ENCODE results near the gene SERGEF.

SERGEF gene

GRCh38 chr11:17750013-17750800 is 262.6 kb downstream of the SERGEF start:
- H3K79me2 ChIP-seq (ENCODE audit: low read length) = no peaks in the 10 kb centered on the region
- no peak overlapping the region for H3K9ac ChIP-seq (ENCODE audit: low read length)
- H3K27ac ChIP-seq (ENCODE audit: low read length) = no peak overlapping the region
- H3K4me1 ChIP-seq (ENCODE audit: low read length) = no peaks in the 10 kb centered on the region
- no peak overlapping the region for H3K4me3 ChIP-seq (ENCODE audit: low read length)
- peaks cover 65% of the 10 kb centered on the region for H3K27me3 ChIP-seq (replicated peaks; ENCODE audit: insufficient read depth, low read length)
- H4K20me1 ChIP-seq (ENCODE audit: insufficient read depth, low read length) = no peaks in the 10 kb centered on the region
- DNase-seq = no peak
- no peaks in the 10 kb centered on the region for H3K9me2 ChIP-seq (replicated peaks; ENCODE audit: insufficient read depth, low read length)
- H3K9me3 ChIP-seq (replicated peaks; ENCODE audit: insufficient read depth, low read length) = no peaks in the 10 kb centered on the region
- no peak overlapping the region for H2AFZ ChIP-seq (ENCODE audit: low read length)
- no peaks in the 10 kb centered on the region for H3K36me3 ChIP-seq (replicated peaks; ENCODE audit: insufficient read depth, low read length)
- H3F3A ChIP-seq (ENCODE audit: insufficient read depth, low read length) = no peaks in the 10 kb centered on the region
- TF ChIP-seq EZH2 (optimal IDR thresholded peaks at IDR 0.05; ENCODE audit: low read depth, low read length) = no peak
- no peak for TF ChIP-seq EZH2phosphoT487 (IDR thresholded peaks at IDR 0.05; ENCODE audit: low read length)
- TF ChIP-seq, protein P1, sequence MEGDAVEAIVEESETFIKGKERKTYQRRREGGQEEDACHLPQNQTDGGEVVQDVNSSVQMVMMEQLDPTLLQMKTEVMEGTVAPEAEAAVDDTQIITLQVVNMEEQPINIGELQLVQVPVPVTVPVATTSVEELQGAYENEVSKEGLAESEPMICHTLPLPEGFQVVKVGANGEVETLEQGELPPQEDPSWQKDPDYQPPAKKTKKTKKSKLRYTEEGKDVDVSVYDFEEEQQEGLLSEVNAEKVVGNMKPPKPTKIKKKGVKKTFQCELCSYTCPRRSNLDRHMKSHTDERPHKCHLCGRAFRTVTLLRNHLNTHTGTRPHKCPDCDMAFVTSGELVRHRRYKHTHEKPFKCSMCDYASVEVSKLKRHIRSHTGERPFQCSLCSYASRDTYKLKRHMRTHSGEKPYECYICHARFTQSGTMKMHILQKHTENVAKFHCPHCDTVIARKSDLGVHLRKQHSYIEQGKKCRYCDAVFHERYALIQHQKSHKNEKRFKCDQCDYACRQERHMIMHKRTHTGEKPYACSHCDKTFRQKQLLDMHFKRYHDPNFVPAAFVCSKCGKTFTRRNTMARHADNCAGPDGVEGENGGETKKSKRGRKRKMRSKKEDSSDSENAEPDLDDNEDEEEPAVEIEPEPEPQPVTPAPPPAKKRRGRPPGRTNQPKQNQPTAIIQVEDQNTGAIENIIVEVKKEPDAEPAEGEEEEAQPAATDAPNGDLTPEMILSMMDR (IDR thresholded peaks at IDR 0.05; ENCODE audit: low read length) = no peak
- no peak overlapping the region for H3K4me2 ChIP-seq (ENCODE audit: low read depth, low read length)

DNA sequence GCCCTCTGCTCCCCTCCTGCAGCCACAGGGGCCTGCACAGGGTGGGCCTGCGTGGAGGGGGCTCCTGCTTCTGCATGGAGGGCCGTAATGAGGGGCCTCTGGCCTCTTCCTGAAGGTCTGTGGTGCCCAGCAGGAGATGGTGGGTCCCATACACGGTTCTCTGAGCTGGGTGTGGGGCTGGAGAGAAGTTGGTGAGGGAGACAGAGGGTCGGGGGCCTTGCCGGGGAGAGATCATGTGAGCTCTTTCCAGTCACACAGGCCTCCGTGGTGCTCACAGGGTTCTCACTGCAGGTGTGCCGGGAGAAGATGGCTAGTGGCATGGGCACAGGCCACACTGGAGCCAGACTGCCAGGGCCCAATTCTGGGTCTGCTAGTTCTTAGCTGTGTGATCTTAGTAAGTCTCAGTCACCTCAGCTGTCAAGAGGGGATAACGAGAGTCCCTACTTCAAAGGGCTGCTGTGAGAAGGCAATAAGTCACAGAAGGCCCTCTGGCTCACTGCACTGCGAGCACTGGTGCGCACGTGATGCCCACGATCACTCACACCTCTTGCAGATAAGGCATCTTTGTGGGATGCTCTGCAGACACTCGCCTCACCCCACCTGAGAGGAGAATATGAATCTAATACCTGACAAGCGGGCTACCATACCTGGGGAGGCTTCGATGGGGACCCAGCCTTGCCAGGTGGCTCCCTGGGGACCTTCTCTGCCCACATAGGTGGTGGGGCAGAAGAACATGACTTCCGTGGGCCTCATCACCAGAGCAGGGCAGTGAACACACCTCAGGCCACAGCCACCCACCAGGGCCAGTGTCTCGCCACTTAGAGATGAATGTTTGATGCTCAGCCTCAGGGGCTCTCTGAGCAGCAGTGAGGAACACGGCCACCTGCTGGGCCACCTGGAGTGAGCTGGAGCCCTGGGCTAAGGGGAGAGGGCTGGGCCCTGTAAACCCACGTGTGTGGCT is 263.8 kb downstream of the SERGEF start:
- no peaks in the 10 kb centered on the region for H3K9me2 ChIP-seq (replicated peaks; ENCODE audit: insufficient read depth, low read length)
- no peaks in the 10 kb centered on the region for H3K36me3 ChIP-seq (replicated peaks; ENCODE audit: insufficient read depth, low read length)
- no peak overlapping the region for H2AFZ ChIP-seq (ENCODE audit: low read length)
- H3F3A ChIP-seq (ENCODE audit: insufficient read depth, low read length) = no peaks in the 10 kb centered on the region
- H3K4me1 ChIP-seq (ENCODE audit: low read length) = no peaks in the 10 kb centered on the region
- H3K9me3 ChIP-seq (replicated peaks; ENCODE audit: insufficient read depth, low read length) = no peaks in the 10 kb centered on the region
- H3K79me2 ChIP-seq (ENCODE audit: low read length) = no peaks in the 10 kb centered on the region
- H4K20me1 ChIP-seq (ENCODE audit: insufficient read depth, low read length) = no peaks in the 10 kb centered on the region
- no peak overlapping the region for H3K4me2 ChIP-seq (ENCODE audit: low read depth, low read length)
- TF ChIP-seq EZH2phosphoT487 (IDR thresholded peaks at IDR 0.05; ENCODE audit: low read length) (no peak), EZH2 (optimal IDR thresholded peaks at IDR 0.05; ENCODE audit: low read depth, low read length) (no peak)
- TF ChIP-seq, protein P1 (IDR thresholded peaks at IDR 0.05; ENCODE audit: low read length) = no peak
- no peak for DNase-seq
- H3K4me3 ChIP-seq (ENCODE audit: low read length) = no peak overlapping the region
- H3K9ac ChIP-seq (ENCODE audit: low read length) = no peak overlapping the region
- H3K27me3 ChIP-seq (replicated peaks; ENCODE audit: insufficient read depth, low read length) = peaks cover 70% of the 10 kb centered on the region
- H3K27ac ChIP-seq (ENCODE audit: low read length) = no peak overlapping the region

DNA sequence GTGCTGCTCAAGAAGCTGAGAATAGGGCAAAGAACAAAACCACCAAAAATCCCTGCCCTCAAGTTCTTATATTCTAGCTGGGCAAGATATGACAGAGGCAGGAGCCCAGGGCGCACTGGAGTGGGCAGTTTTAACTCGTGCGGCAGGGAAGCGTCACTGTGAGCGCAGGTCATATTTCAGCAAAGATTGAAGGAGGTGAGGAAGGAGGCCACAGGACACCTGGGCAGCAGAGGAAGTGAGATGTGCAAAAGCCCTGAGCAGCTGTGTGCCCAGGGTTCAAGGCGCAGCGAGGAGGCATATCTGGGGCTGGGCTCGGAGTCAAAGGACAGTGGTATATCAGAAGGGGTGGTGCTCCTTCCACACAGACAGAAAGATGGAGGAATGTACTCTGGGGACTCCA is 264.8 kb downstream of the SERGEF start:
- Histone ChIP-seq H2AFZ (ENCODE audit: low read length) (no peak overlapping the region), H3K4me2 (ENCODE audit: low read depth, low read length) (no peak overlapping the region), H3K9me3 (replicated peaks; ENCODE audit: insufficient read depth, low read length) (no peaks in the 10 kb centered on the region), H3K4me1 (ENCODE audit: low read length) (no peaks in the 10 kb centered on the region), H3K9ac (ENCODE audit: low read length) (no peak overlapping the region), H3K4me3 (ENCODE audit: low read length) (no peak overlapping the region), H3K79me2 (ENCODE audit: low read length) (no peaks in the 10 kb centered on the region), H3F3A (ENCODE audit: insufficient read depth, low read length) (no peaks in the 10 kb centered on the region), H3K27ac (ENCODE audit: low read length) (no peak overlapping the region), H4K20me1 (ENCODE audit: insufficient read depth, low read length) (no peaks in the 10 kb centered on the region), H3K9me2 (replicated peaks; ENCODE audit: insufficient read depth, low read length) (no peaks in the 10 kb centered on the region), H3K36me3 (replicated peaks; ENCODE audit: insufficient read depth, low read length) (no peaks in the 10 kb centered on the region), H3K27me3 (replicated peaks; ENCODE audit: insufficient read depth, low read length) (peaks cover 66% of the 10 kb centered on the region)
- TF ChIP-seq, protein P1 (IDR thresholded peaks at IDR 0.05; ENCODE audit: low read length) = no peak
- no peak for TF ChIP-seq EZH2 (optimal IDR thresholded peaks at IDR 0.05; ENCODE audit: low read depth, low read length)
- no peak for TF ChIP-seq EZH2phosphoT487 (IDR thresholded peaks at IDR 0.05; ENCODE audit: low read length)
- no peak for DNase-seq
